Activated CD4-positive, alpha-beta T cell treated with anti-CD3 and anti-CD28 coated beads for 1 hour (primary cell): Measurements from ENCODE around the gene SNX27.
"Not testable (repeated sequence)": the region's sequence is repeated elsewhere in the genome, so short reads cannot be mapped to it uniquely, and the experiment has no call there.

Experiments used
- DNase-seq: peaks from one replicate; pipeline ENCODE4 v3.0.0-alpha.2; 2020

The SNX27 gene

DNA sequence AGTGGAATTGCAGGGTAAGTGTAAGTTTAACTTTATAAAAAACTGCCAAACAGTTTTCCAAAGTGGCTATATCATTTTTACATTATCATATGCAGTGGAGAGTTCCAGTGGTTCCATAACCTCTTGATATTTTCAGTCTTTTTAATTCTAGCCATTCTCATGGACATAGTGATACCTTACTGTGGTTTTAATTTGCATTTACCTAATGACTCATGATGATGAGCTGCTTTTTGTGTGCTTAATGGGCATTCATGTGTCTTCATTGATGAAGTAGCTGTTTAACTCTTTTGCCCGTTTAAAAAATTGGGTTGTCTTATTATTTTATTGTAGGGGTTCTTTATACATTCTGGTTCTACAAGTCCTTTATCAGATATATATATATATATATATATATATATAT, 29.4 kb downstream of the SNX27 start:
- no peak for DNase-seq

DNA sequence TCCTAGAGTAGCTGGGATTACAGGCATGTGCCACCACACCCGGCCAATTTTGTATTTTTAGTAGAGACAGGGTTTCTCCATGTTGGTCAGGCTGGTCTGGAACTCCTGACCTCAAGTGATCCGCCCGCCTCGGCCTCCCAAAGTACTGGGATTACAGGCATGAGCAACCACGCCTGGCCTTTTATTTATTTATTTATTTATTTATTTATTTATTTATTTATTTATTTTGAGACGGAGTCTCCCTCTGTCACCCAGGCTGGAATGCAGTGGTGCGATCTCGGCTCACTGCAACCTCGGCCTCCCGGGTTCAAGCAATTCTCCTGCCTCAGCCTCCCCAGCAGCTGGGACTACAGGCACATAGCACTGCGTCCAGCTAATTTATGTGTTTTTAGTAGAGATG, 31.2 kb downstream of the SNX27 start:
- not testable (repeated sequence) for DNase-seq

DNA sequence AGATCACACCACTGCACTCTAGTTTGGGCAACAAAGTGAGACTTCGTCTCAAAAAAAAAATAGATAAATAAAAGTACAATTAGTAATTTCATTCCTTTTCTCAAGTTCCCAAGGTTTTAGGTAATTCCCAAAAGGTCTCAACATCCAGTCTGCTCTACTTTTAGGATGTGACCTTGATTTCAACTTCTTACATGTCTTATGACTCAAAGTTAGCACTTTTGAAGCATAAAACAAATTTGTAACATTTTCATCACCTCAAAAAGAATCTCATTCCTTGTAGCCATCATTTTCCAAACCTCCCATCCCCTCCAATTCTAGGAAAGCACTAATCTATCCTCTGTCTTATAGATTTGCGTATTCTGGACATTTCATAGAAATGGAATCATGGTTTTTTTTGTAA, 32.2 kb downstream of the SNX27 start:
- DNase-seq, result no peak

DNA sequence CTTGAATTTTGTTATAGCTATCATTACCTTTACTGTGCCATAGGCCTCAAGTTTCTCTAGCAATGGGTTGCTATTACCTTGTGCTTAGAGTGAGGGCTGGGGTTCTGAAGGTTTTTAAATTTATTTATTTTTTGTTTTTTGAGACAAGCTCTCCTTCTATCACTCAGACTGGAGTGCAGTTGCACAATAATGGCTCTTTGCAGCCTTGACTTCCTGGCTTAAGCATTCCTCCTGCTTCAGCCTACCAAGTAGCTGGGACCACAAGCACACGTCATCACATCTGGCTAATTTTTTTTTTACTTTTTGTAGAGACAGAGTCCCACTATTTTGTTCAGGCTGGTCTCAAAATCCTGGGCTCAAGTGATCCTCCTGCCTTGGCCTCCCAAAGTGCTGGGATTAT, 41.5 kb downstream of the SNX27 start:
- DNase-seq, result no peak

DNA sequence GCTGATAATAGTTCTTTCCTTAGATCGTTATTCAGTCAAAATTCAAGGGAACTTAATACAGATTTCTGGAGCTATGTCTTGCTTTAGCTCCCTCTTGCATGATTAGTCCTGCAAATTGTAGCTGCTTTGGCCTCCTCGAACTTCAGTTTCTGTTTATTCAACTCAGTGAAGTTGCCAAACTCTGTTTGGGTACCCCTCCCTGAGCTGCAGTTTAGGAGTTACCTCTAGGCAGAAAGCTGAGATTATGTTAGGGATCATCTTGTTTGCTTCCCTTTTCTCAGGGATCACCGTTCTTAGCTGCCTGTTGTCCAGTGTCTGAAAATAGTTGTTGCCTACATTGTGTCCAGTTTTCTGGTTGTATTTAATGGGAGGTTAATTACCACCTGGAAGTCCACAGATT, 43.5 kb downstream of the SNX27 start:
- no peak for DNase-seq

DNA sequence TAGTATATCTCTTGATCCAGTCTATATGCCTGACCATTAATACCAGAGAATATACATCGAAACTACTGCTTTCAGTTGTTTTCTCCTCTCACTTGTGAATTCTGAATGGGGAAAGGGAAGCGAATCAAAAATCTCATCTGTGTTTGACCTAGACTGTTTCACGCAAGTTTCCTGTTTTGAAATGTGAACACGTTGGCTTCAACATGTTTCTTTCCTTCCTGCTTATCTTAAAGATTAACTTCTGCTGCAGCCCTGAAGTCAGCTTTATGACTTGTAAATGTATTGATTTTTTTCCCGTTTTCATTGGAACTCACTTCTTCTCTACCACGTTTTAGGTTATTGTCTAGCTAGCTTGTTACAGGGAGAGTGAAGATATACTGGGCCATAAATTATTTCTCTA, 49.9 kb downstream of the SNX27 start:
- no peak for DNase-seq

DNA sequence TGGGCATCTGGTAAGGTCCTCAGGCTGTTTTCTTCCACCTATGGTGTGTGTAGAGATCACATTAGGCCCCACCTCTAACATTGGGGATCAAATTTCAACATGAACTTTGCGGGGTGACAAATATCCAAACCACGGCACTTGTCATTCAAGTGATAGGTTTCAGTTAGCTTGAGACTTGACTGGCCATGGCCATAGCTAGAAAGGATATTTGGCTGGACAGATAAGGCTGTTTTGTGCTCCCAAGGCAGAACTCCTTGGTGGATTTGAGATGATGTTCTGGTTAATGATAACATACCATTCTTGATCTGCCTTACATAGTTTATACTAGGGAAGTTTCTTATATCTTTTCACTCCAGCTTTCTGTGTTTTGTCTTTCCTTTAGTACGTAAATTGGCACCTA, 56.2 kb downstream of the SNX27 start:
- no peak for DNase-seq

DNA sequence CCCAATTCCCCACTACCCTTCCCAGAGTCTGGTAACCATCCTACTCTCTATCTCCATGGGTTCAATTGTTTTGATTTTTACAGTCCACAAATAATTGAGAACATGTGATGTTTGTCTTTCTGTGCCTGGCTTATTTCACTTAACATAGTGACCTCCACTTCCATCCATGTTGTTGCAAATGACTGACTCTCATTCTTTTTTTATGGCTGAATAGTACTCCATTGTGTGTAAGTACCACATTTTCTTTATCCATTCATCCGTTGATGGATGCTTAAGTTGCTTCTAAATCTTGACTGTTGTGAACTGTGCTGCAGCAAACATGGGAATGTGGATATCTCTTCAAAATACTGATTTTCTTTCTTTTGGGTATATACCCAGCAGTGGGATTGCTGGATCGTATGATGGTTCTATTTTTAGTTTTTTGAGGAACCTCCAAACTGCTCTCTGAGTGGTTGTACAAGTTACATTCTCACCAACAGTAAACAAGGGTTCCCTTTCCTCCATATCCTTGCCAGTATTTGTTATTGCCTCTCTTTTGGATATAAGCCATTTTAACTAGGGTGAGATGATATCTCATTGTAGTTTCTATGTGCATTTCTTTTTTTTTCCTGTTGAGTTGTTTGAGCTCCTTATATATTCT, 58.3 kb downstream of the SNX27 start:
- DNase-seq, result not testable (repeated sequence)

DNA sequence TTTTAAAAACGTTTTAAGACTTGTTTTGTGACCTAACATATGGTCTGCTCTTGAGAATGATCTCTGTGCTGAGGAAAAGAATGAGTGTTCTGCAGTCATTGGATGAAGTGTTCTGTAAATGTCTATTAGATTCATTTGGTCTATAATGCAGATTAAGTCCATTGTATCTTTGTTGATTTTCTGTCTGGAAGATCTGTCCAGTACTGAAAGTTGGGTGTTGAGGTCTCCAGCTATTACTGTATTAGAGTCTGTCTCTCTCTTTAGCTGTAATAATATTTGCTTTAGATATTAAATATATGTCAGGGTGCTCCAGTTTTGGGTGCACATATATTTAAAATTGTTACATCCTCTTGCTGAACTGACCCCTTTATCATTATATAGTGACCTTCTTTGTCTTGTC, 61.6 kb downstream of the SNX27 start:
- DNase-seq, result no peak

DNA sequence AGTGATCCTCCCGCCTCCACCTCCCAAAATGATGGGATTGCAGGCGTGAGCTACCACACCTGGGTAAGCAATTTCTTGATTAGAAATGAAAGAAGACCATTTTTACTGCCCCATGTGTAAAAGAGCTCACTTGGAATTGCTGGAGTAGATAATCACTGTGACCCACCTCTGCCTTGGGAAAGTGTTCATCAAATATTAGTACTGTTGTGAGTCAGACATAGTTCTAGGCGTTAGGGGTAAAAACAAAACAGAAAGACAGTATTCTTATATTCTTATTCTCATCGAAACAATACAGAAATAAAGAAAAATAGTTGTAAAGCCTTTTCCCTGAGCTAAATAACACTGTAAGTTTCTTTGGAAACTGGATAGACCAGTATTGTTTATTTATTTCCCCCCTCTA, 68.5 kb downstream of the SNX27 start:
- no peak for DNase-seq

DNA sequence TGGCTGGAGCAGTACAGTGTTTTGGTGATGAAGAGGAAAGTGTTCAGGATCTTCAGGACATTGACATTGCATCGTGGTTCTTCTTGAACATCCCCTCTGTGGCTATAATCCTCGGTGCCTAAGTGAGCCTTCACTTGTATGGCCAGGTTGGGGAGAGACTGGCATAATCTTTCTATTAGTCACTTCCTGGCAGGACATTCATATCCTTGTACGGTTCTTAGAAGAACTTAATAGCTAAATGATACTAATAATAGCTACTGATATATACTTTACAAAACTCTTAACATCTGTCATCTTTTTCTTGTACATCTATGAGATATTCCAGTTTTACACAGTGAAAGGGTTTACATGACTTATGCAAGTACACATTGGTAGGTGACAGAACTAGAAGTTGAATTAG, 69.0 kb downstream of the SNX27 start:
- no peak for DNase-seq

DNA sequence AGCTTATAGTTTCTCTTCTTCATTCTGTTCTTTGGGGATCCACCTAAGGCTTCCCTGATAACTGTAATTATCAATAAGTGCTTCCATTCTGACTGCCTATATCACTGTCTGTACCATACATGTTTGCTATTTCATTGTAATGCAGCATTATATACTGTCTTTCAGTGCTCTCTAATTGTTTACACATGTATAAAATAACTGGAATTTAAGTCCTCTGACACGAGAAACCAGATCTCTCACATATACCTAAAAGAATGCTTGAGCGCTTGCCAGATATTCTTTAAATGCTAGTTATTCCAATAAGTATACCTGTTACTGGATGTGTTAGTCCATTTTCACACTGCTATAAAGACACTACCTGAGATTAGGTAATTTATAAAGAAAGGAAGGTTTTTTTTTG, 70.1 kb downstream of the SNX27 start:
- no peak for DNase-seq

DNA sequence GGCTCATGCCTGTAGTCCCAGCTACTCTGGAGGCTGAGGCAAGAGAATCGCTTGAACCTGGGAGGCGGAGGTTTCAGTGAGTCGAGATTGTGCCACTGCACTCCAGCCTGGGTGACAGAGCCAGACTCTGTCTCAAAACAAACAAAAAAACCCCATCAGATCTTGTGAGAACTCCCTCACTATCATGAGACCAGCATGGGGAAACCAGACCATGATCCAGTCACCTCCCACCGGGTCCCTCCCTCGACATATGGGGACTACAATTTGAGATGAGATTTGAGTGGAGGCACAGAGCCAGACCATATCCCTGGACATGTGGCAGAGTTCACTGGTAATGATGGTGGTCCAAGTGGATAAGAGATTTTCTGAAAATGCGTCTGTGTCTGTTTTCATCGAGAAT, 71.1 kb downstream of the SNX27 start:
- DNase-seq, result not testable (repeated sequence)

DNA sequence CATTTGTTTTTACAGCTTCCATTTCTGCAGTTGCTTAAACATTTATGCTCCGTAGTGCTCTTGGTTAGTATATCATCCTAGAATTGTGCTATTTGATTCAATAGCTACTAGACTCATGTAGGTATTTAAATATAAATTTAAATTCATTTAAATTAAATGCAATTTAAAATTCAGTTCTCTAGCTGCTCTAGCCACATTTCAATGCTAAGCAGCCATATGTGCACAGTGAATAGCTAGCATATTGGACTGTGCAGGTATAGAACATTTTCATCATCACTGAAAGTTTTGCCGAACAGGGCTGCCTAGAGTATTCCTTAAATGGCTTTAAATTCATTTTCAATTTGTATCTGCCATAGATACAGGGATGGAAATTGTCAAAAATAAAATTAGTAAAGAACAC, 72.3 kb downstream of the SNX27 start:
- no peak for DNase-seq

DNA sequence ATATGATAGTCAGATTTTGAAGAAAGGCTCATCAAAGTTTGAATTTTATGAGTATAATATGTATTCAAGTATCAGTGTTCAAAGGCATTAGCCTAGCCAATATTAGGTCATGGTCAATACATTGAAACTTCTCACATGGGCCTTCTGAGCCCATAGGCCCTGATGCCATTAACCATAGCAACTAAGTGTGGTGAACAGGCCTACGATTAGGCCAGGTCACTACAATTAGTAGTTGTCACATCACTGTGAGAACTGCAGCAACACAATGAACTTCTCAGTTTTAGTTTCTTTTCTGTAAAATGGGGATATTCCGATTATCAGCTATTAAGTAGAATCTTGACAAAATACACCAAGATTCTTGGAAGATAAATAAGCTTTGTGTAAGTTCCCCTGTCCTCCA, 74.7 kb downstream of the SNX27 start:
- DNase-seq, result no peak

DNA sequence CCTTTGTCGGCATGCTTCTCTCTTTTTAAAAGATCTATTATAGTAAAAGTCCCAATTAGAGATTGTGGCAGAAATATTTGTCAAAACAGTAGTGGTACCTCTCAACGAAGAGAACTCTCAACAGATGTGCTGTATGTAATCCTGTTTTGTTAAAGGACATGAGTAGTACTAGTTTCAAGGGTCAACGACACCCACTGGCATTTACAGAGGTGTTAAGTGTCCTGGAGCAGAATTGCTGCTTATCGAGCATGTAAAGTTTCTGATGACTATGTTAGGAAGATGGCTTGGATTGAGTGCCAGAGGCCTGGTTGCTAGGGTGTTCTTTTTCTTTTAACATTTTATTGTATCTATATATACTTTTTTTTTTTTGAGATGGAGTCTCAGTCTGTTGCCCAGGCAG, 77.6 kb downstream of the SNX27 start:
- no peak for DNase-seq

DNA sequence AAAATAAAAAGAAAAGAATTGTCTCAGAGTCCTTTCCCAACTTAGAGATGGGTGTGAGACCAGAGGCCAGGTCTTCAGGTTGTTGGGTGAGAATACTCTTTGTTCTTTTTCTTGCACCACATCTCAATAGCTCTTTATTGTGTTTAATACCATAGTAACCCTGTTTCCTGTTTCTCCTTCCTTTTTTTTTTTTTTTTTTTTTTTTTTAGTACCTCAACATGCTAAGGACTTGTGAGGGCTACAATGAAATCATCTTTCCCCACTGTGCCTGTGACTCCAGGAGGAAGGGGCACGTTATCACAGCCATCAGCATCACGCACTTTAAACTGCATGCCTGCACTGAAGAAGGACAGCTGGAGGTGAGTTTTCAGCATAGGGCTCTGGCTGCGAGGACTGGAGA, 80.4 kb downstream of the SNX27 start:
- DNase-seq, result no peak

DNA sequence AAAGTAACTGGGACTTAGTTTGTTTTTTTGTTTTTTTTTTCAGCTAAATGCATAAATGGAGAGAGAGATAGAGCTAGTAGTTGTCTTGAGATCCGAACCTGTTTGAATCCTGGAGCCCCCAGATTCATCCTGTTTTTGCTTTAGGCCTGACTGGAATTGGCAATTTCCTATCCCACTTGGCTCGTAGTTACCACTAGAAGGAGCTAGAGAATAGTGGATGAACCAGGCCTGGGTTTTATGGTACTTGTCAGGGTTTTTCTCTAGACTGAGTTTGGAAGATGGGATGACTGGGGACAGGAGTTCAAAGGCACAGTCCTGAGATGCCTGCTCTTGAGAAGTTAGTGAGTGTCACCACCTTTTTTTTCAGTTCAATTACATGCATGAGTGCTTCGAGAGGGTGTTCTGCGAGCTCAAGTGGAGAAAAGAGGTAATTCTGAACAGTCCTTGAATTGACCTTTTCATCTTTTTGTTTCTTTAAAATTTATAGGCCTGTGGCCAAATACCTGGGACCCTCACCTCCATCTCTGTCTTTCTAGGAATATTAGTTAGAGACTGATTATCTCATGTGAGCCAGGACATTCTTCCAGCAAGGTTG, 81.3 kb downstream of the SNX27 start:
- DNase-seq, result no peak

DNA sequence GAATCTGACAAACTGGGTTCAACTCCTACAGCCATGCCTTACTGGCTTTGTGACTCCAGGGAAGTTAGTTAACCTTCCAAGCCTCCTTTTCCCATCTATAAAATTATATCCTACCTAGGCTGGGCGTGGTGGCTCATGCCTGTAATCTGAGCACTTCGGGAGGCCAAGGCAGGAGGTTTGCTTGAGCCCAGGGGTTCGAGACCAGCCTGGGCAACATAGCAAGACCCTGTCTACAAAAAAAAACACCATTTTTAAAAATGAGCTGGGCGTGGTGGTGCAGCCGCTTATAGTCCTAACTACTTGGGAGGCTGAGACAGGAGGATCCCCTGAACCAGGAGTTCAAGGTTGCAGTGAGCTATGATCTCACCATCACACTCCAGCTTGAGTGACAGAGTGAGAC, 89.7 kb downstream of the SNX27 start:
- DNase-seq, result no peak

DNA sequence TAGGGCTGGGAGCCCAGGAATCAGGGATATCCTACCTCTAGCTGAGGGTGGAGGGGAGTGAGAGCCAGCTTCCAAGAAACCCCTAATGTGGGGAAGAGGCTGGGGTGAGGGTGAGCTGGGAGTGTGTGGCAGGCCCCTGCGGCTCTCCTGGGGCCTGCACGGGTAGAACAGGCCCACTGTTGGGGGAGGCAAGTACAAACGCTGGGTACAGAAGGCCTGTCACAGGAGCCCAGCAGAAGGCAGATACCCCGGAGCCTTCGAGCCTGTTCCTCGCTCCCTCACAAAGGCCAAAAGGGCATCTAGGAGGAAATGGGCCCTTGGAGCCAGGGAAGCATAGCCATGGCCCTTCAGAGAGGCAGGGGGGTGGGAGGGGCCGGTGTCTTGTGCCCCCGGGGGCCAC, 91.1 kb downstream of the SNX27 start:
- DNase-seq, result no peak

DNA sequence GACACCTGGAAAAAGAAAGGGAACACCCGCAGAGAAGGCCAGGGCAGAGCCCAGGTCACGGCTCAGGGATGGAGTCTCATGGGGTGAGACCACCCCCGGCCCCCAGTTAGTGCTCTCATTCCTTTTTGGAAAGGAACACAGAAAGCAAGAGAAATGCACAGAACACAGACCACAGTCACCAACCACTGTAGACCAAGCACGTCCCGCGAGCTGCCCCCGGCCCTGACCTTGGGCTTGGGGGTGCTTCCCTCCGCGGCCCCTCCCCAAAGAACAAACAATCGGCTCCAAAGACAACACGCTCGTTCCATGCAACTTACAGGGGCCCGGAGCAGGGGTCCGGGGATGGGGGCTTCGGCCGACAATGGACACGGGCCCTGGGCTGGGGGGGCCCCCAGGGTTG, 92.0 kb downstream of the SNX27 start:
- no peak for DNase-seq

DNA sequence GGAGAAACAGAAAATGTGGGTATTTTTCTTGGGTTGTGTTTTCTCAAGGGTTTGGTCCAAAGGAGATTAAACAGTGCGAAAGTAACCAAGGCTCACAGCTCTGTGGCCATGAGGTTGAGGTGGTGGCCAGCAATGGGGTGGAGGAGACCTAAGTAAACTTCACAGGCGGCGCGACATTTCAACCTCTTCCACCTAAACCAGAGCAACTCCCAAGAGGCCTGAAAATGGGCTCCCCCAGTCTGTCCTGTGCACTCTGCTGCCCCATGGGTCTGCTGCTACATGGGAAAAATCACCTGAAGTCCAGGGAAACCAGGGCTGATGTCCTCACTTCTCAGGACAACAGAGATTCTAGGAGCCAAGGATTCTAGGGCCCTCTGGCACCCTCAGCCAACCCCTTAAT, 92.4 kb downstream of the SNX27 start:
- DNase-seq, result no peak

DNA sequence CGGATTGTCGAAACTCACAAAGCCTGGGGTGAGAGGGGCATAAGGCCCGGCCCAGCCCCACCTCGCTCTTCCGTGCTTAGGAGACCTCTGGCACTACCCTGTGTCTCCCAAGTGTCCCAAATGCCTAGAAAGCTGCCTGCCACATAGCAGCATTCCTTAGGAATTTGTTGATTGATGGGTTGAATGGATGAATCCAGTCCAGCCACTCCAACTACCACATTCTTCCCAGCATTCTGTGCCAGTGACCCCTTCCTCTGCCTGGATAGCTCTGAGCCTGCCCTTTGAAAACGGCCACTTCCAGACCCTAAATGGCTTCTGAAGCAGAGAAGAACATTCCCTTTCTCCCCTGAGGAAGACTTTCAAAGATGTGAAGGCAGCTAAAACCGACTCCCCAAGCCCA, 93.3 kb downstream of the SNX27 start:
- DNase-seq, result no peak

DNA sequence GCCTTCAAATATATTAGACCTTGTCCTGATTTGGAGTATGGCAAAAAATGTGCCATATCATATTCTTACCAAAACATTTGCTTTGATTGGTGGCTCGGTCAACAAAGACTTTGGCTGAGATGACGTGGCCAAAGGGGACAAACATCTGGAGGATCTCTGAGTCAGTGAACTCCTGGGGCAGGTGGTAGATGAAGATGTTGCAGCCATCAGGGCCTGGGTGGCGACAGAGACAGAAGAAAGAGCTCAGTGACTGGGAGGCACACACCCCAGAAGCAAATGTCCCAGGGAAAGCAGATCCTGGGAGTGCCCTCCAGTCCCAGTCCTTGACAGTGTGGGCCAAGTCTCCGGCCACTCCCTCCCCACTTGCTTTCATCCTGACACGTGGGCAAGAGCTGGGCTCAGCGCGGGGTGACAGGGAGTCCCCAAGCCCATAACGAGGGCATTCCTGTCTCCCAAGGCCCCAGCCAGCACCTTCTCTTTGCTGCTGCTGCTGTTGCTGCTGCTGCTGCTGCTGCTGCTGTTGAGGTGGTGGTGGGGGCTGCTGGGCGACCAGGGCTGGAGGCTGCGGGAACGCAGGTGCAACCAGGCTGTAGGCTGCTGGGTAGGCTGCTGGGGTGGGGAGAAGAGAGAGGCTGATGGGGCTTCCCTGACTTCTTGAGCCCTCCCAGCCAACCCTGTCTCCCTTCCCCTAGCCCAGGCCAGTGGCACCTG, 94.1 kb downstream of the SNX27 start:
- DNase-seq, result no peak
